CD14-positive monocyte (primary cell): ENCODE results near the gene CYB5D1. TPM values are rescaled to one million over a fixed set of nuclear protein-coding genes. Genes with fewer than 3 reads are reported as not detected.

Experiments
- DNase-seq, 3 donors: peaks; one replicate each; pipeline ENCODE4 v3.0.0-alpha.2; 2011 to 2022
- H2AFZ ChIP-seq: 2 replicates; pipeline ENCODE4 v1.6.0; 2012; ENCODE audit warnings: mild to moderate bottlenecking, low read depth, low read length, inconsistent platforms; ENCODE audit not compliant: insufficient read depth, poor library complexity, severe bottlenecking
- H3K27ac ChIP-seq, 2 donors: 1 replicate in 1 of 2; 2 replicates in 1 of 2; pipeline ENCODE4 v1.5.1; 2012 to 2013; ENCODE audit warnings: low read length in 2 of 2, control low read depth in 1 of 2, inconsistent platforms in 1 of 2, low read depth in 1 of 2, mild to moderate bottlenecking in 1 of 2
- H3K27me3 ChIP-seq, 2 donors: one replicate each; pipeline versions ENCODE4 v1.6.0 to v1.6.1; 2011 to 2013; ENCODE audit warnings: low read length in 2 of 2; ENCODE audit not compliant: control insufficient read depth in 2 of 2, insufficient read depth in 2 of 2
- H3K36me3 ChIP-seq, 2 donors: replicated peaks in 1 of 2; 1 replicate in 1 of 2; 2 replicates in 1 of 2; pipeline versions ENCODE4 v1.5.1 to v1.6.1; 2012 to 2013; ENCODE audit warnings: low read length in 2 of 2, control low read depth in 1 of 2, inconsistent platforms in 1 of 2, mild to moderate bottlenecking in 1 of 2; ENCODE audit not compliant: insufficient read depth in 2 of 2, control insufficient read depth in 1 of 2
- H3K4me1 ChIP-seq, 2 donors: 1 replicate in 1 of 2; 2 replicates in 1 of 2; pipeline versions ENCODE4 v1.5.1 to v1.6.1; 2012 to 2013; ENCODE audit warnings: low read length in 2 of 2, control low read depth in 1 of 2, inconsistent platforms in 1 of 2, mild to moderate bottlenecking in 1 of 2, moderate library complexity in 1 of 2; ENCODE audit not compliant: insufficient read depth in 2 of 2, control insufficient read depth in 1 of 2
- H3K4me2 ChIP-seq: replicated peaks from 2 replicates; pipeline ENCODE3; 2012; ENCODE audit warnings: low read length, moderate library complexity, mild to moderate bottlenecking; ENCODE audit not compliant: poor library complexity, severe bottlenecking; ENCODE audit errors: extremely low read depth
- H3K4me3 ChIP-seq, 3 experiments: fragments of 200-600 bp in 1 of 3; sonication (generic) in 1 of 3; replicated peaks in 1 of 3; 1 replicate in 2 of 3; 2 replicates in 1 of 3; pipeline ENCODE4 v1.5.1; 2011 to 2013; ENCODE audit warnings: low read length in 3 of 3, mild to moderate bottlenecking in 3 of 3, control low read depth in 2 of 3, low read depth in 2 of 3, inconsistent platforms in 1 of 3, moderate library complexity in 1 of 3
- H3K79me2 ChIP-seq: 2 replicates; pipeline ENCODE4 v1.6.0; 2012; ENCODE audit warnings: mild to moderate bottlenecking, control low read depth, inconsistent platforms, low read length, moderate library complexity; ENCODE audit not compliant: insufficient read depth
- H3K9ac ChIP-seq: 2 replicates; pipeline ENCODE4 v1.6.0; 2017; ENCODE audit warnings: low read length, mild to moderate bottlenecking; ENCODE audit not compliant: insufficient read depth, poor library complexity, severe bottlenecking
- H3K9me3 ChIP-seq, 2 donors: replicated peaks in 1 of 2; 1 replicate in 1 of 2; 2 replicates in 1 of 2; pipeline versions ENCODE4 v1.5.1 to v1.6.1; 2012 to 2013; ENCODE audit warnings: low read length in 2 of 2, control low read depth in 1 of 2; ENCODE audit not compliant: control insufficient read depth in 1 of 2, insufficient read depth in 1 of 2
- H4K20me1 ChIP-seq: 2 replicates; pipeline ENCODE4 v1.6.0; 2012; ENCODE audit warnings: mild to moderate bottlenecking, low read length, control low read depth, moderate library complexity; ENCODE audit not compliant: insufficient read depth
- H3K27ac Mint-ChIP-seq, 7 donors: one replicate each; pipeline ENCODE4 v1.8.0; 2020; ENCODE audit warnings: mild to moderate bottlenecking in 7 of 7, mixed read lengths in 7 of 7, moderate library complexity in 6 of 7, inconsistent platforms in 2 of 7
- H3K27me3 Mint-ChIP-seq, 3 donors: one replicate each; pipeline ENCODE4 v1.8.0; 2021 to 2022; ENCODE audit warnings: low read depth in 3 of 3, mild to moderate bottlenecking in 3 of 3, mixed read lengths in 3 of 3, moderate library complexity in 3 of 3, inconsistent platforms in 1 of 3
- H3K36me3 Mint-ChIP-seq, 2 donors: one replicate each; pipeline ENCODE4 v1.8.0; 2020; ENCODE audit warnings: mixed read lengths in 2 of 2, inconsistent platforms in 1 of 2, mild to moderate bottlenecking in 1 of 2
- H3K4me1 Mint-ChIP-seq: one replicate; pipeline ENCODE4 v1.8.0; 2020; ENCODE audit warnings: mild to moderate bottlenecking, mixed read lengths
- H3K4me3 Mint-ChIP-seq, 2 donors: one replicate each; pipeline ENCODE4 v1.8.0; 2020; ENCODE audit warnings: mild to moderate bottlenecking in 2 of 2, mixed read lengths in 2 of 2, moderate library complexity in 1 of 2
- H3K9me3 Mint-ChIP-seq, 7 donors: one replicate each; pipeline ENCODE4 v1.8.0; 2020 to 2022; ENCODE audit warnings: mixed read lengths in 7 of 7, mild to moderate bottlenecking in 6 of 7, moderate library complexity in 6 of 7, inconsistent platforms in 2 of 7
- WGBS: methylation state at CpG from one replicate; pipeline ENCODE4 v1.1.5; 2013; ENCODE audit warnings: missing lambda C conversion rate; ENCODE audit not compliant: insufficient coverage; 5-methylcytosine and 5-hydroxymethylcytosine counted together
- intact Hi-C, 2 donors: fragments of 100-400 bp; cut with micrococcal nuclease; formaldehyde crosslinking; loops; one replicate each; pipeline versions ENCODE4 v1.15.0 to v1.15.1; 2023
- polyA plus RNA-seq, 3 donors: library from polyadenylated mRNA; depleted of rRNA in 1 of 3; unstranded in 2 of 3; stranded (reverse) in 1 of 3; fragments of 300-500 nt in 2 of 3; fragments of >200 nt in 1 of 3; fragmentation: Illumina TruSeq in 2 of 3; gene quantifications; 1 replicate in 2 of 3; 2 replicates in 1 of 3; pipeline ENCODE4 v1.2.3, GENCODE V29; 2012 to 2021
- TF ChIP-seq, protein P1 (sequence below): fragments of 200-600 bp; IDR thresholded peaks from one replicate; pipeline ENCODE4 v1.8.0; 2022; ENCODE audit warnings: antibody characterized with exemption, mild to moderate bottlenecking

The CYB5D1 gene
- polyA plus RNA-seq, 3 donors, result 0.50 to 4.8 (median 0.98) TPM

DNA sequence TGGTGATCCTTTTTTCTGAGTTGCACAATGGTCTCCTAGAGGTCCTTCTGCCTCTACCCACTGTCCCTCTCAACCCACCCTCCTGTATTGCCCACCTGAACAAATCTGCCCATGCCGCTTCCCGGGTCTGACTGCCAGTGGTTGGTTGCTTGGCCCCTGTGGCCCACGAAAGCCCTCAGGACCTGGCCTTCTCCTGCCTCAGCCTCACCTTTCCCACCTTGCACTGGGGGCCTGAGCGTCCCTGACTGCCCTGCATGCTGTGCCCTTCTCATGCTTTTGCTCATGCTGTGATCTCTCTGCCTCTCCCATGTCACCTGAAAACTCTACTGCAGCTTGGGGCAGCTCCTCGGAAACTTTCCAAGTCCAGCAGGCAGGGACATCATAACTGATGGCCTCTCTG lies 37.6 kb upstream of the CYB5D1 start:
- TF ChIP-seq, protein P1, sequence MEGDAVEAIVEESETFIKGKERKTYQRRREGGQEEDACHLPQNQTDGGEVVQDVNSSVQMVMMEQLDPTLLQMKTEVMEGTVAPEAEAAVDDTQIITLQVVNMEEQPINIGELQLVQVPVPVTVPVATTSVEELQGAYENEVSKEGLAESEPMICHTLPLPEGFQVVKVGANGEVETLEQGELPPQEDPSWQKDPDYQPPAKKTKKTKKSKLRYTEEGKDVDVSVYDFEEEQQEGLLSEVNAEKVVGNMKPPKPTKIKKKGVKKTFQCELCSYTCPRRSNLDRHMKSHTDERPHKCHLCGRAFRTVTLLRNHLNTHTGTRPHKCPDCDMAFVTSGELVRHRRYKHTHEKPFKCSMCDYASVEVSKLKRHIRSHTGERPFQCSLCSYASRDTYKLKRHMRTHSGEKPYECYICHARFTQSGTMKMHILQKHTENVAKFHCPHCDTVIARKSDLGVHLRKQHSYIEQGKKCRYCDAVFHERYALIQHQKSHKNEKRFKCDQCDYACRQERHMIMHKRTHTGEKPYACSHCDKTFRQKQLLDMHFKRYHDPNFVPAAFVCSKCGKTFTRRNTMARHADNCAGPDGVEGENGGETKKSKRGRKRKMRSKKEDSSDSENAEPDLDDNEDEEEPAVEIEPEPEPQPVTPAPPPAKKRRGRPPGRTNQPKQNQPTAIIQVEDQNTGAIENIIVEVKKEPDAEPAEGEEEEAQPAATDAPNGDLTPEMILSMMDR, result no peak
- Mint-ChIP-seq H3K27me3 (peaks cover 2 to 6% (median 5%) of the 10 kb centered on the region in 3 donors), H3K4me3 (no peak overlapping the region), H3K4me1 (peaks cover 3% of the 10 kb centered on the region), H3K36me3 (no peaks in the 10 kb centered on the region), H3K9me3 (no peaks in the 10 kb centered on the region), H3K27ac (no peak overlapping the region)
- no peaks in the 10 kb centered on the region for H3K9me3 ChIP-seq
- no peaks in the 10 kb centered on the region for H3K4me1 ChIP-seq
- 97% methylated on average over 5 of the region's 5 CpGs for WGBS
- H2AFZ ChIP-seq, result no peak overlapping the region
- no peak overlapping the region for H3K9ac ChIP-seq
- no peaks in the 10 kb centered on the region for H3K27me3 ChIP-seq
- no peak overlapping the region for H3K4me2 ChIP-seq
- DNase-seq, result no peak
- no peaks in the 10 kb centered on the region for H3K79me2 ChIP-seq
- no peaks in the 10 kb centered on the region for H3K36me3 ChIP-seq
- H3K27ac ChIP-seq, result no peak overlapping the region
- H3K4me3 ChIP-seq, result no peak overlapping the region
- intact Hi-C loops, result loop anchor here (5.0 kb wide), 2 partner anchors 77 to 78 kb away; no protein-coding TSS in a partner anchor
- no peaks in the 10 kb centered on the region for H4K20me1 ChIP-seq

DNA sequence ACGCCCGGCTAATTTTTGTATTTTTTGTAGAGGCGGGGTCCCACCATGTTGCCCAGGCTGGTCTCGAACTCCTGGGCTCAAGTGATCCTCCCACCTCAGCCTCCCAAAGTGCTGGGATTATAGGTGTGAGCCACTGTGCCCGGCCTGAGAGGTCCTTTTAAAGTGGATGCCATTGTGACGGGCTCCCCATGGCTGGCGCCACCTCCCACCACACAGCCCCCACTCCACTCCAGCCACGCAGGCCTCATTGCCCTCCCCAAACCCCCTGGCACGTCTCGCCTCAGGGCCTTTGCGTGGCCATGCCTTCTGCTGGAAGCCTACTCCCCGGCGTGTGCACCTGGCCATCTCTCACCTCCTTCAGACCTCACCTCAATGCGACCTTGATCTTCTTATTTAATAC lies 35.7 kb upstream of the CYB5D1 start:
- no peak overlapping the region for H3K4me3 Mint-ChIP-seq
- no peak for DNase-seq
- H3K27me3 Mint-ChIP-seq, result peaks cover 7 to 9% (median 7%) of the 10 kb centered on the region in 3 donors
- H3K9me3 Mint-ChIP-seq, result no peaks in the 10 kb centered on the region
- Histone ChIP-seq H3K27me3 (no peaks in the 10 kb centered on the region), H3K4me1 (no peaks in the 10 kb centered on the region), H3K4me2 (no peak overlapping the region), H3K27ac (no peak overlapping the region), H3K4me3 (no peak overlapping the region), H3K9ac (no peak overlapping the region), H4K20me1 (no peaks in the 10 kb centered on the region), H3K79me2 (no peaks in the 10 kb centered on the region), H3K36me3 (no peaks in the 10 kb centered on the region), H3K9me3 (no peaks in the 10 kb centered on the region), H2AFZ (no peak overlapping the region)
- WGBS, result 94% methylated on average over 11 of the region's 14 CpGs
- H3K27ac Mint-ChIP-seq, result peak overlapping the region in 1 of 7 donors; percentile 45
- intact Hi-C loops, result loop anchor here (2.0 to 5.0 kb wide), 4 partner anchors 31 to 80 kb away; partner anchors contain the start of gene NAA38 (in 1 of the 2)
- H3K4me1 Mint-ChIP-seq, result peaks cover 6% of the 10 kb centered on the region
- no peaks in the 10 kb centered on the region for H3K36me3 Mint-ChIP-seq
- TF ChIP-seq, protein P1, result no peak
